GM21528 (cell line): ENCODE results near the gene GGNBP2.

Source experiments
- ATAC-seq: cut with Tn5 transposase; IDR thresholded peaks from one replicate; pipeline ENCODE4 v1.9.1; 2021; ENCODE audit warnings: mild to moderate bottlenecking, moderate library complexity; ENCODE audit not compliant: unreplicated experiment, low FRiP score

Gene GGNBP2

DNA sequence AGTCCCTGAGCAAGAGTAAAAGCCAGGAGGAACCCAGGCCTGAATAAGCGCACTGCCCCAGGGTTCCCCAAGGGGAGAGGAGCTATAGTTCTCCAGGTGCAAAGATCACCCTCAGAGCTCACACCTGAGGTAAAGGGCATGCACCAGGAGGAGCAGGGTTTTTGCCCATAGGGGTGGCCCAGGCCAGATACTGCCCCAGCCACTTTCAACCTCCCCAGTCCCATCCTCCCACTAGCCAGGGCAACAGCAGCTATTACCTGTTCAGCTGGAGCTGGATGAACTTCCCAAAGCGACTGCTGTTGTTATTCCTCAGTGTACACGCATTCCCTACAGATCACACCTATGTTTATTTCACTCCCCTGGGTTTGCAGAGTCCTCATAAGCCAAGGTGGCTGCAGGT lies 29.9 kb upstream of the GGNBP2 start:
- no peak for ATAC-seq

- no peak for ATAC-seq
These were observed 28.9 kb upstream of the GGNBP2 start for GRCh38 chr17:36515837-36516236.

DNA sequence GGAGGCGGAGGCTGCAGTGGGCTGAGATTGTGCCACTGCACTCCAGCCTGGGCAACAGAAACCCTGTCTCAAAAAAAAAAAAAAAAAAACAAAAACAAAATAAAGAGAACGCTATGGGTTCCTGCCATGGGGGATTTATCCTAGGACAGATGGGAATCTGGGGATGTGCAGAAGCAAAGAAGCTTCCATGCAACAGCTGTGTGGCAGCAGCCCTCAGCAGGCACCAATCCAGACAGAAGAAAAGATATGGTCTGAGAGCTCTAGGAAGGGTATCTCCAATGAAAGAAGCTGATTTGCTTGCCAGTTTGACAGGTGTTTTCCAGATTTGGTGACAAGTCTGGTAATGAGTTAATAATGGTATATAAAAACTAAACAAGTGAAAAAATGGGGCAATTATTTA lies 21.6 kb upstream of the GGNBP2 start:
- no peak for ATAC-seq

DNA sequence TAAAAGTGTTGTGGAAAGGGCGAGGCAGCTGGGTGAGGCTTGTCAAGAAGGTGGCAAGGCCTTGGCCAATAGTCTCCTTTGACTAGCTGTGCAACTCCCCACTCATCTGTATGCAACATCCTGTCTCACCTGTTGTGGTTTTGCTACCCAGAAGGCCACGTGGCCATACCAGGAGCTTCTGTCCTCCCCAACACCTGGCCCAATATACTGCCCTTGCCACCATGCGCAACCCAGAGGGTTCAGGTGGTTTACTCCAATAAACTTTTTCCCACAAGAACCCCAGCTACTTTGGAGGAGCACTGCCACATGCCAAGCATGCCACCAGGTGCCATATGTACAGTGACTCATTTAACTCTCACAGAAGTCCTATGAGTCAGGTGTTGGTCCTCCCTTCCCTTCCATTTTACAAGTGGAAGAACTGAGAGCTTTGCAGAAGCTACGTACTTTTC lies 20.3 kb upstream of the GGNBP2 start:
- no peak for ATAC-seq

DNA sequence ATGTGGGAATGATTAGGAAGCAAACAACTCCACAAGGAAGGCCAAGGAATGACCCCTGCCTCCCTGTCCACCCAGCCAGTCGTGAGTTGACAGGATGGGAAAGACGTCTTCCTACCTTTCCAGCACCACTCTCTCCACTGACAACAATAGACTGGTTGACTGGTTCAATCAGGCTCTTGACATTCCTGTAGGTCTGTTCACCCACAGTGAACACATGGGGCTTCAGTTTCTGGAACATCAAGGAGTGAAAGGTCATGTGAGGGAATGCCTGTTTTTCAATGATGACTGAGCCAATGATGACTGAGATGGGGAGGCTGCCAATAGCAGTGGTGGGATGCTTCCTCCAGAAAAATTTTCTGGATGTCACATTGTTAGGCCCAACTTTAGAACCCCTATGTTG lies 19.6 kb upstream of the GGNBP2 start:
- ATAC-seq = no peak

DNA sequence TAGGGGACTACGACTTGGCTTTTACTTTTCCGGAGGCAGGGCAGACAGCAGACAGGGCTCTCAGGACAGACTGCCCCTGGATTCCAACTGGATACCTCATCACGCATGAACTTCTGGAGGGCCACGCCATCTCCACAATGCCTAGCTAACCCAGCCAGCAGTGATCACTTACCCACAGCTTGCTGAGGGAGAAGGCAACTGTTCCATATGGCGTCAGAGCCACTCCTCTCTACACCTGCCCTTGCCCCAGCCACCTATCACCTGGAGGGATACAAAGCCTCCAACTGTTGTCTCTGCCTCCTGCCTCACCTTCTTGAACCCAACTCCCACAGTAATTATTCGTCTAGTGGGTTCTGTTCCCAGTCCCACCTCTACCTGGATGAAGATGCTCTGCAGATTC lies 18.8 kb upstream of the GGNBP2 start:
- ATAC-seq = no peak

DNA sequence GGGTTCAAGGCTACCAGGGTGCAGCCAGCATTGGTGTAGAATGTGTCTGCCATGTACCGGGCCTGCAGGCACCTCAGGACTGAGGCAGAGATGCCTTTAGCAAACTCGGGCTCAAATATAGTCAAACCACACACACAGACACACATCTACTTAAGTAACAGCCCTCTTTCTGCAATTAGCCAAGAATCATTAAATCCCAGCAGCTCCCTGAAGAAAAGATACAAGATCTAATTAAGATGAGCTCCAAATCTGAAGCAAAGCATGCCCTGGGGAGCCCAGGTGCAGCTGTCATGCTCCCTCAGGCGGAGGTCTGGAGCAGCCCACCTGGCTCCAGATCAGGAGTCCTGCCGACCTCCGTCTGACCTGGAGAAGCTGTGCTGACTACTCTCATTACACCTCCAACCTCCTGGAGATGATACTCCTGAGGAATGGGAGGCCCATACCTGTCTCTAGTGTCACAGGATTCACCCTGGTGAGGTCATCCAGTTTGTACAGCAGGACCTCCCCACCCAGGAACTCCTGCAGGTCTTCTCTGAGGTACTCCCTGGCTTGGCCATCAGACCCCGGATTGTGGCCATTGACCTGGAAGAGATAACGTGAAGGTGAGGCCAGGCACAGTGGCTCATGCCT lies 17.0 kb upstream of the GGNBP2 start:
- ATAC-seq = no peak

DNA sequence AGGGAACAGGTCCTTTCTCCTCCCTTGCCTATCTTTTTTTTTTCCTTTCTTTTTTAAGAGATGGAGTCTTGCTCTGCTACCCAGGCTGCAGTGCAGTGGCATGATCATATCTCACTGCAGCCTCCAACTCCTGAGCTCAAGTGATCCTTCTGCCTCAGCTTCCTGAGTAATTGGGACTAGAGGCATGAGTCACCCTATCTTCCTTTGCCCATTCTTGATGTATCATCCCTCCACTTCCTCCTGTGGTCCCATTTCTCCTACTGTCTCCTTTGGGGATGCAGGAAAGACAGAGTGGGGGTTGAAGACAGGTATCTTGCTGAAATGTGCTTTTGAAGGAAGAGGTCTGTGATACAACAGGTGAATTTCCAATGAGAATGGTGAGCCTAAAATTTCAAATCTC lies 15.6 kb upstream of the GGNBP2 start:
- ATAC-seq = no peak

DNA sequence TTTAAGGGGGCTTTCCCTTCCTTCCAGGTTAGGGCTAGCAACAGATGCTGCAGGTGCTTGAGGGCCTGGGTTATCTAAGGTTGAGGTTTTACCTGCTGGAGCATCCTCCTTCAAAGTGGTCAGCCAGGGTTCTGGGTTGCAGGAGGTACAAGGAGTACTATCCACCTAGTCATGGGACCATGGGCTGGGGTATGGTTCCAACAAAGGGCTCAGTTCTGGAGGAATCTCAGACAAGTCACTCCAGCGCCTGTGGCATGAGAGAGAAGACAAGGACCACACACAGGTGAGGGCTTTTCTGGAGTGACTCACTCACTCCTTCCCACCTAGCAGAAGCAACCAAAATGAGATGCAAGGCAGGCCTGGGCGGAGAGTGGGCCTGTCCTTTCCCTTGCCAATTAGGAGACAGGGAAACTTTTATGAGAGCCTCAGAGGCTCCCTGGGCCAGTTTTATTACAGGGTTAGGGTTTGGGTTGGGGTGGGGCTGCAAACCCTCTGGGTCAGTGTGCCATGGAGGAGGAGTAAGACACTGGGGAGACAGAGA lies 12.2 kb upstream of the GGNBP2 start:
- no peak for ATAC-seq

DNA sequence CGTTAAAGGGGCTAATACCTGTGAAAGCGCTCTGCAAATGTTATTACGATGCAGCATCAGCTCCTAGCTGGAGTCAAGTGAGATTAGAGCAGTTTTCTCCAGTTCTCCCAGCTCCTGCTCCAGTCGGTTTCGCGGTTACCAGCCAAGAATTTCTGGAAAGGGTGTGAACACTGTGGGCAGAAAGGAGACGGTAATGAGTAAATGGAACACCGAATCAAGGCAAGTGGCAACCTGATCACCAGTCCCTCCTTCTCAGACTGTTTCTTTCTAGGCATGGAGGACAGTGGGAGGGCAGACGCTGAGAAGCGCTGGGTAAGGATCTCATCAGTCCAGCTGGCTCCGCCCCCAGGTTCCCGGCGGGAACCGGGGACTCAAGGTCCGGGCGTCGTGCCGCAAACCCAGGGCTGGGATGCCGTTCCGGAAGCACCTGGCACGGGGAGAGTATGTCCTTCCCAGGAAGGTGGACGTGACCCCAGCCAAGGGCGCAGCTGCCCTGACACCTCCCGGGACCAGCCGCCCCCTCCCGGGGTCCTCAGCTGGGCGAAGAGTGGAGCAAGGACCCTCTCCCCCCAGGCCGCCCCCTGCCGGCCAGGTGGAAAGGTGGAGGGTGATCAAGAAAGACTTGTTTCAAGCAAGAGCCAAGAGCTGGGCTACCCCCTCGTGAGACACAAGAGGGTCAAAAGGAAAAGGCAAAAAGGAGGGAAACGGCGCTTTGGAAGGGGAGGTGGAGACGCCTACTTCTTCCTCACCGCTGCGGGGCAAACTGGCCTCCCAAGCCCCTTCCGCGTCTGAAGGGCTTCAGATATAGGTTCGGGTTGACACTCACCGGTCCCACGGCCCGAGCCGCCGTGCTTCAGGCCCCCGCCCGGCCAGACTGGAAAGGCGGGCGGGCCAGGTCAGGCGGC lies 10.5 kb upstream of the GGNBP2 start:
- ATAC-seq = peak; percentile 43

GRCh38 chr17:36534840-36535668 lies 9.7 kb upstream of the GGNBP2 start, which contains the start of the genes MYO19 and PIGW:
Gene MYO19 (minus strand): TSS chr17:36534868. CDS start chr17:36532538, 2,330 bp downstream.
Gene PIGW (plus strand): TSS chr17:36534987. CDS start chr17:36537102, 2,115 bp downstream.
- ATAC-seq = peak; percentile 81

DNA sequence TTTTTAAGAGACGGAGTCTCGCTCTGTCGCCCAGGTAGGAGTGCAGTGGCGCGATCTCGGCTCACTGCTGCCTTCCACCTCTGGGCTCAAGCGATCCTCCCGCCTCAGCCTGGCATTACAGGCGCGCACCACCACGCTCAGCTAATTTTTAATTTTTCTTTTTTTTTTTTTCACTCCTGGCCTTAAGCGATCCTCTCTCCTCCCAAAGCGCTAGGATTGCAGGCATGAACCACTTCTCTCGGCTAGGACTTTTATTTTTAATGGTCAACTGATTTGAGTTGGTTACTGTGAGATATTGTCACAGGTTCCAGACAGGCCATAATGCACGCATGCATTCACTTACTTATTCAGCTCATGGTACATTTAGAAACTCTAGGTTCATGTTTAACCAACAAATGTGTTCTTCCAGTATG lies 9.0 kb upstream of the GGNBP2 start:
- no peak for ATAC-seq

DNA sequence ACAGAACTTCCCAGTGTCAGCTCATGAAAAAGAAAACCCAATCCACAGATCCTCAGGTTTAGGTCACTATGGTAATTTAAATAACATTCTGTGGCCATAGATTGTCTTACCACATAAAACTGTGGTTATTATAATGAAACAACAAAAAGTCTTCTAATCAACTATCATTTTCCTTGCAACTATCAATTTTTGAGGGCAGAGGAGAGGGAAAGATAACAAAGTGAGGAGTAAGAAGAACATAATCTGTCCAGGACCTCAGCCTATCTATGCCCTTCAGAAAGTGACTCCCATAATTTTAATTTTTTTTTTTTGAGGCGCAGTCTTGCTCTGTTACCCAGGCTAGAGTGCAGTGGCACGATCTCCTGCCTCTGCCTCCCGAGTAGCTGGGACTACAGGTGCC lies 4.0 kb upstream of the GGNBP2 start:
- no peak for ATAC-seq

DNA sequence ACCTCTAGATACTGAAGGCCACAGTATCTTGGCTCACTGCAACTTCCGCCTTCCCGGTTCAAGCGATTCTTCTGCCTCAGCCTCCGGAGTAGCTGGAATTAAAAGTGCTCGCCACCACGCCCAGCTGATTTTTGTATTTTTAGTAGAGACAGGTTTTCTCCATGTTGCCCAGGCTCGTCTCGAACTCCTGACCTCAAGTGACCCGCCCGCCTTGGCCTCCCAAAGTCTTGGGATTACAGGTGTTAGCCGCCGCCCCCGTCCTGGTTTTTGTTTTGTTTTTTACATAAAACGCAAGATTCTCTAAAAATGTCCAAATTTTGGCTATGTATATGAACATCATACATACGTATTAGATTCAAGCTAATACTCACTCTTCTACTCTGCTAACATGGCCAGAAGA lies 2.0 kb upstream of the GGNBP2 start:
- ATAC-seq = no peak

DNA sequence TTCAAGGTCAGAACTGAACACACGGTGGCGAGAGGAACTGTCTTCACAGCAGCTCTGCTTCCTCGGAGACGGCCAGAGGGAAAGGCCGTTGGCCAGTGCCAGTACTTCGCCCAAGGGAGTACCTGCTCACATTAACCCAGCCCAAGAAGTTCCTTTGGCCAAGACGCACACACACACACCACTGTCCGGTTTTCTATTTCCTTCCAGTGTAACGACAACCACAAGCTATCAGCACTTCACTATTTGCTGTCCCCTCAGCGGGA lies 744 bp upstream of the GGNBP2 start:
- ATAC-seq = peak; percentile 18

GRCh38 chr17:36545077-36545464 lies 352 bp downstream of the GGNBP2 start:
- ATAC-seq = no peak

DNA sequence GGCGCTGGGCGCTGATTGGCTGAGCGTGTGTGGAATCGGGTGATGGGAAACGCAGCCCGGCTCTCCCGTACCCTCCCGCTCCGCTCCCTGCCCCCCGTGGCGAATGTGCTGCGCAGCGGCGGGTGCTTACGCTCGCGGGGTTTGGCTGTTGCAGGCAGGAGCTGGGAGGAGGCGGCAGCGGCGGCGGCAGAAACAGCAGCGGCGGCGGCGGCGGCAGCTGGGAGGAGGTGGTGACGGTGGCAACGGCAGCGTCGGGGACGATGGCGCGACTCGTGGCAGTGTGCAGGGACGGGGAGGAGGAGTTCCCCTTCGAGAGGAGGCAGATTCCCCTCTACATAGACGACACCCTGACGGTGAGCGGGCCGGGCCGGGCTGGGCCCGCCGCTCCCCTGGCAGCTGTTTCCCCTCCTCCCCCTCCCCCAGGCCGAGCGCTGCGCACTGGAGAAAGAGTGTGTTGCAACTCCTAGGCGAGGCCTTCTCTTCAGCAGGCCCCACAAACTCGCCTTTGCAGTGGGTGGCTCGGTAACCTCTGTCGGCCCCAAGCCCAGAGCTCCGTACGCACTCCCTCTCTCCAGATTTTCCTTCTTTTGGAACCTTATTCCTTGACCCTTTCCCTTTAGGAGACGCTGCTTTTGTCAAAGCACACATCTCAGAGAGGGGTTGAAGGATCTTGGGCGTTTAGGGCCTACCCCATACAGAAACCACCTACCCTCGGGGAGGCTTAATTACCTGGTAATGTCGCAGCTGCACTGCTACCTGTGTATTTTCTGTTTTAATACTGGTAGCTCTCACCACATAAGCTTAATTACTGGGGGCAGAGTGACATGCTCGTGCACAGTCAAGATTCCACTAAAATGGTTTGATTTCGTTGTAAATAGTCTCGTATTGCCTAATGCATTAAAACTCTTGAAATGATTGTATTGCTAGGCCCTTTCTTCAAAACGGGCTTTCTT lies 1.0 kb downstream of the GGNBP2 start:
- ATAC-seq = peak; percentile 68

DNA sequence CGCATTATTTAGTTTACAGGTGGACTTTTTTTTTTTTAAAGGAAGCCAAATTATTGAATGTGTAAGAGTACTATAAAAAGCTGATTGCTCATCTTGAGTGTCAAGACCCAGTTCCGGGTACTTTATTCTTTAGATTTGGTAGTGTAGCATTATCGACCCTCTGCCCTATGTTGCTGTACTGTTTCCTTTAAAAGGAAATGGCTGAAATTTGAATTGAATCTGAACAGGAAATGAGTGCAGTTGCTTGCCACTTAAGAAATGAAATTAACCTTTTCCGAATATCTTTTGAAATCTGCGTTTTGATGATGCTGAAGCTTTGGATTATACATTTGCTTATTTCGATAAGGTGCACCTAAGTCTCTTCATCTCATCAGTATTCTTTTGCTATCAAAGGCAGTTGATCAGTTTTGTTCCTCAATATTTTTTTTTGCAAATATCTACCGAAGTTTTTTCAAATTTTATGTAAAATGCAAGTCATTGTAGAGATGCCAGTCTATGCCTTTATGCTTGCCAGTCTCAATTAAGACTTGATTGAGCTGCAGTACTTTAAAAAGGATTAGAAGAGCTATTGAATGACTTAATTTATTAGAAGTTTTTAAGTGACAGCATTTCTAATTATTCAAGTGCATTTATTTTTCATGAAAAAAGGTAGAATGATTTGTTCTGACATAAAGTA lies 1.8 kb downstream of the GGNBP2 start:
- ATAC-seq = no peak

- ATAC-seq = no peak
These were observed 3.1 kb downstream of the GGNBP2 start for GRCh38 chr17:36547776-36548175.
